Transverse colon (tissue), 4 donors: ENCODE results near the gene DPEP2. TPM values are rescaled to one million over a fixed set of nuclear protein-coding genes. Genes with fewer than 3 reads are reported as not detected.
"Not testable (repeated sequence)": the region's sequence is repeated elsewhere in the genome, so short reads cannot be mapped to it uniquely, and the experiment has no call there.

ENCODE experiments used
- DNase-seq: peaks from one replicate; pipeline ENCODE4 v3.0.0-alpha.2; 2019
- H3K27ac ChIP-seq, 4 donors: fragments of 200-600 bp; sonication (generic); 2 replicates each; pipeline ENCODE4 v1.5.1; 2016 to 2018; ENCODE audit warnings: inconsistent platforms in 4 of 4
- H3K27me3 ChIP-seq: fragments of 200-600 bp; sonication (generic); 2 replicates; pipeline ENCODE4 v1.5.1; 2017; ENCODE audit warnings: inconsistent platforms
- H3K36me3 ChIP-seq, 4 donors: fragments of 200-600 bp; sonication (generic); 2 replicates each; pipeline ENCODE4 v1.5.1; 2017 to 2019; ENCODE audit warnings: inconsistent platforms in 4 of 4
- H3K4me1 ChIP-seq, 4 donors: fragments of 200-600 bp; sonication (generic); 2 replicates each; pipeline ENCODE4 v1.5.1; 2017 to 2020; ENCODE audit warnings: inconsistent platforms in 4 of 4
- H3K4me3 ChIP-seq, 4 donors: fragments of 200-600 bp; sonication (generic); 1 replicate in 1 of 4; 2 replicates in 3 of 4; pipeline versions ENCODE4 v1.5.1 to v1.6.1; 2017 to 2019; ENCODE audit warnings: inconsistent platforms in 4 of 4
- H3K9me3 ChIP-seq, 2 donors: fragments of 200-600 bp; sonication (generic); 2 replicates each; pipeline ENCODE4 v1.5.1; 2017 to 2019; ENCODE audit warnings: inconsistent platforms in 2 of 2
- CTCF ChIP-seq, 5 experiments: fragments of 200-600 bp in 3 of 5; fragments of 450-650 bp in 2 of 5; sonication (generic) in 3 of 5; IDR thresholded peaks; 1 replicate in 2 of 5; 2 replicates in 3 of 5; pipeline ENCODE4 v1.5.1; 2016 to 2017; ENCODE audit warnings: antibody characterized with exemption in 5 of 5, inconsistent platforms in 3 of 5, mild to moderate bottlenecking in 2 of 5, moderate library complexity in 1 of 5
- EP300 ChIP-seq: sonication (generic); formaldehyde crosslinking; IDR thresholded peaks from one replicate; pipeline ENCODE4 v1.6.1; 2017; ENCODE audit warnings: antibody characterized with exemption, low read depth
- POLR2A ChIP-seq: fragments of 450-650 bp; IDR thresholded peaks from one replicate; pipeline ENCODE4 v1.6.1; 2016; ENCODE audit warnings: antibody characterized with exemption, mild to moderate bottlenecking, moderate library complexity
- POLR2AphosphoS5 ChIP-seq, 3 donors: sonication (generic); formaldehyde crosslinking; IDR thresholded peaks; one replicate each; pipeline ENCODE4 v1.6.1; 2016; ENCODE audit warnings: antibody characterized with exemption in 3 of 3
- WGBS, 2 donors: methylation state at CpG; one replicate each; pipeline ENCODE4 v1.1.5; 2018; ENCODE audit warnings: low coverage in 1 of 2; 5-methylcytosine and 5-hydroxymethylcytosine counted together
- in situ Hi-C, 4 donors: fragments of 200-750 bp; cut with MboI; loops; one replicate each; pipeline versions ENCODE4 v1.15.0 to v1.15.1; 2017; ENCODE audit warnings: low sequenced_read_pairs in 3 of 4, low pct_ligation_motif_present in 1 of 4, low pct_unique_long_range_greater_than_20kb in 1 of 4
- intact Hi-C: fragments of 100-400 bp; cut with DNase I; formaldehyde crosslinking; loops from one replicate; pipeline ENCODE4 v1.15.1; 2023; ENCODE audit warnings: low total_unique reads
- total RNA-seq, 4 donors: library from RNA; depleted of rRNA; stranded (reverse); fragments of >200 nt; gene quantifications; one replicate each; pipeline ENCODE4 v1.1.0, GENCODE V29; 2016

Gene DPEP2
- total RNA-seq, 4 donors from 2014 or later: 1.5 to 4.4 (median 1.5) TPM

- no peak for DNase-seq
- WGBS, 2 donors: 87 to 88% methylated on average over 4 of the region's 4 CpGs
- TF ChIP-seq POLR2A: no peak
- TF ChIP-seq CTCF (IDR thresholded peaks at IDR 0.05): no peak
- no peak for TF ChIP-seq EP300
- no peak for TF ChIP-seq POLR2AphosphoS5 (IDR thresholded peaks at IDR 0.05)
- H3K27me3 ChIP-seq: no peaks in the 10 kb centered on the region
- no peak overlapping the region for H3K4me3 ChIP-seq
- peaks cover 0 to 16% (median 0%) of the 10 kb centered on the region in 4 donors for H3K4me1 ChIP-seq
- intact Hi-C loops: no loop called here
- H3K27ac ChIP-seq: no peak overlapping the region
- in situ Hi-C loops: no loop called here
- H3K9me3 ChIP-seq: no peaks in the 10 kb centered on the region
- H3K36me3 ChIP-seq: no peaks in the 10 kb centered on the region
Observed at GRCh38 chr16:68003031-68003430, 3.7 kb upstream of the DPEP2 start.

GRCh38 chr16:68000450-68000849 lies 1.2 kb upstream of the DPEP2 start:
- no peak for DNase-seq
- no peak overlapping the region for H3K4me3 ChIP-seq
- H3K27ac ChIP-seq: peak overlapping the region; percentile 61 to 69 (median 66)
- H3K9me3 ChIP-seq: no peaks in the 10 kb centered on the region
- WGBS, 2 donors: 0 to 46% methylated on average over 1 to 3 of the region's 3 CpGs
- TF ChIP-seq CTCF (IDR thresholded peaks at IDR 0.05) (no peak), POLR2AphosphoS5 (IDR thresholded peaks at IDR 0.05) (no peak), POLR2A (no peak), EP300 (no peak)
- no peaks in the 10 kb centered on the region for H3K27me3 ChIP-seq
- peaks cover 0 to 15% (median 0%) of the 10 kb centered on the region in 4 donors for H3K4me1 ChIP-seq
- intact Hi-C loops: no loop called here
- in situ Hi-C loops: no loop called here
- no peaks in the 10 kb centered on the region for H3K36me3 ChIP-seq

GRCh38 chr16:67999985-68000384 lies 701 bp upstream of the DPEP2 start:
- WGBS, 2 donors: 66% methylated on average over 2 of the region's 2 CpGs; no CpG with 5 or more reads in 1 of the 2 donors
- H3K27ac ChIP-seq: peak overlapping the region; percentile 61 to 69 (median 66)
- DNase-seq: no peak
- in situ Hi-C loops: loop anchor here in 1 of 4 donors (10.0 kb wide), 1 partner anchor 45 kb away; no protein-coding TSS in a partner anchor
- H3K36me3 ChIP-seq: no peaks in the 10 kb centered on the region
- H3K4me3 ChIP-seq: no peak overlapping the region
- TF ChIP-seq CTCF (IDR thresholded peaks at IDR 0.05) (no peak), EP300 (no peak), POLR2AphosphoS5 (IDR thresholded peaks at IDR 0.05) (no peak), POLR2A (no peak)
- intact Hi-C loops: no loop called here
- no peaks in the 10 kb centered on the region for H3K9me3 ChIP-seq
- no peaks in the 10 kb centered on the region for H3K27me3 ChIP-seq
- peaks cover 0 to 11% (median 0%) of the 10 kb centered on the region in 4 donors for H3K4me1 ChIP-seq

- DNase-seq, H3K36me3 ChIP-seq, intact Hi-C loops, H3K4me3 ChIP-seq, H3K9me3 ChIP-seq, H3K27me3 ChIP-seq: not testable (repeated sequence)
- Histone ChIP-seq H3K27ac (peak overlapping the region in 1 of 4 donors; percentile 67), H3K4me1 (peaks cover 5 to 15% (median 6%) of the 10 kb centered on the region in 4 donors)
- WGBS, 2 donors: 94% methylated on average over 24 of the region's 36 CpGs; no CpG with 5 or more reads in 1 of the 2 donors
- in situ Hi-C loops: loop anchor here in 1 of 4 donors (10.0 kb wide), 1 partner anchor 46 kb away; no protein-coding TSS in a partner anchor
Observed at GRCh38 chr16:67998231-67998778, 979 bp downstream of the DPEP2 start.
